GM10248 (cell line): Measurements from ENCODE around the gene C10orf67.

Experiments
- CTCF ChIA-PET: fragments of 300-600 bp; sonication (Branson Sonifier 250); formaldehyde crosslinking; extraction: SDS; loops from one replicate; lab custom pipeline; 2021; ENCODE audit warnings: antibody characterized with exemption; lab: Yijun Ruan, JAX
- POLR2A ChIA-PET: fragments of 350-650 bp; sonication (Branson Sonifier 250); formaldehyde crosslinking; extraction: SDS; loops from one replicate; lab custom pipeline; 2020; ENCODE audit warnings: antibody characterized with exemption; lab: Yijun Ruan, JAX
- DNase-seq: peaks from one replicate; pipeline ENCODE4 v3.0.0; 2012; ENCODE audit errors: extremely low spot score
- CTCF ChIP-seq: IDR thresholded peaks from 2 replicates; pipeline ENCODE4 v1.5.1; 2012; ENCODE audit warnings: mild to moderate bottlenecking, low read depth; ENCODE audit errors: extremely low read depth, missing control alignments, control extremely low read depth

C10orf67 gene

GRCh38 chr10:23187155-23187554 lies 157.4 kb downstream of the C10orf67 start:
- CTCF ChIA-PET: interaction anchor here (3.5 kb wide), 1 partner anchor 8 kb away, joined by 10 read pairs; no protein-coding TSS in a partner anchor
- POLR2A ChIA-PET: no interaction called here
- TF ChIP-seq CTCF: no peak
- no peak for DNase-seq

GRCh38 chr10:23186697-23187096 lies 157.9 kb downstream of the C10orf67 start:
- ChIA-PET CTCF (interaction anchor here (3.5 kb wide), 1 partner anchor 8 kb away, joined by 10 read pairs; no protein-coding TSS in a partner anchor), POLR2A (no interaction called here)
- no peak for TF ChIP-seq CTCF
- DNase-seq: no peak

GRCh38 chr10:23186178-23186577 lies 158.4 kb downstream of the C10orf67 start:
- TF ChIP-seq CTCF: no peak
- ChIA-PET POLR2A (no interaction called here), CTCF (interaction anchor here (3.5 kb wide), 1 partner anchor 7 kb away, joined by 10 read pairs; no protein-coding TSS in a partner anchor)
- DNase-seq: no peak

- TF ChIP-seq CTCF: no peak
- DNase-seq: no peak
- POLR2A ChIA-PET: no interaction called here
- CTCF ChIA-PET: no interaction called here
Observed at GRCh38 chr10:23174977-23175512, 169.6 kb downstream of the C10orf67 start.

- CTCF ChIA-PET: no interaction called here
- POLR2A ChIA-PET: no interaction called here
- TF ChIP-seq CTCF: no peak
- DNase-seq: no peak
Observed at GRCh38 chr10:23174074-23174976, 170.3 kb downstream of the C10orf67 start.

- DNase-seq: no peak
- CTCF ChIA-PET: no interaction called here
- no peak for TF ChIP-seq CTCF
- POLR2A ChIA-PET: no interaction called here
Observed at GRCh38 chr10:23173214-23174073, 171.2 kb downstream of the C10orf67 start.
